CD4-positive, alpha-beta T cell (primary cell): Measurements from ENCODE around the gene EVI5. TPM values are rescaled to one million over a fixed set of nuclear protein-coding genes. Genes with fewer than 3 reads are reported as not detected.

Experiments used
- ATAC-seq: fragments of 200-7000 bp; cut with Tn5 transposase; one replicate; pipeline ENCODE4 v1.10.0; 2022; ENCODE audit warnings: mild to moderate bottlenecking; ENCODE audit not compliant: poor library complexity
- CTCF ChIA-PET: fragments of 350-600 bp; sonication (Branson Sonifier 250); formaldehyde crosslinking; loops from one replicate; lab custom pipeline; 2021; ENCODE audit warnings: antibody characterized with exemption, inconsistent platforms; lab: Charles Lee
- POLR2A ChIA-PET: fragments of 350-600 bp; sonication (Branson Sonifier 250); formaldehyde crosslinking; loops from one replicate; lab custom pipeline; 2021; ENCODE audit warnings: antibody characterized with exemption, inconsistent platforms; lab: Charles Lee
- DNase-seq, 14 experiments: peaks; one replicate each; pipeline ENCODE4 v3.0.0-alpha.2; 2013 to 2020; ENCODE audit warnings: mixed read lengths in 2 of 14
- H3K27ac ChIP-seq, 2 donors: one replicate each; pipeline versions ENCODE4 v1.5.1 to v1.7.0; 2013; ENCODE audit warnings: low read length in 2 of 2, low read depth in 1 of 2, mild to moderate bottlenecking in 1 of 2
- H3K27me3 ChIP-seq, 2 experiments: 1 replicate in 1 of 2; 2 replicates in 1 of 2; pipeline versions ENCODE4 v1.6.1 to v1.7.0; 2013; ENCODE audit warnings: low read length in 2 of 2, control low read depth in 1 of 2, mild to moderate bottlenecking in 1 of 2, moderate library complexity in 1 of 2; ENCODE audit not compliant: insufficient read depth in 2 of 2, control insufficient read depth in 1 of 2
- H3K36me3 ChIP-seq: one replicate; pipeline ENCODE4 v1.6.1; 2013; ENCODE audit warnings: low read length, control low read depth; ENCODE audit not compliant: insufficient read depth
- H3K4me1 ChIP-seq: one replicate; pipeline ENCODE4 v1.6.1; 2013; ENCODE audit warnings: low read length, control low read depth; ENCODE audit not compliant: insufficient read depth
- H3K4me3 ChIP-seq: one replicate; pipeline ENCODE4 v1.5.1; 2013; ENCODE audit warnings: mild to moderate bottlenecking, low read length, moderate library complexity
- H3K9me3 ChIP-seq, 2 experiments: 1 replicate in 1 of 2; 2 replicates in 1 of 2; pipeline versions ENCODE4 v1.6.1 to v1.7.0; 2013; ENCODE audit warnings: low read length in 2 of 2, mild to moderate bottlenecking in 2 of 2, control low read depth in 1 of 2, moderate library complexity in 1 of 2; ENCODE audit not compliant: control insufficient read depth in 1 of 2, insufficient read depth in 1 of 2
- H3K27ac Mint-ChIP-seq: one replicate; pipeline ENCODE4 v1.8.0; 2020; ENCODE audit warnings: mixed read lengths
- H3K27me3 Mint-ChIP-seq: one replicate; pipeline ENCODE4 v1.8.0; 2021; ENCODE audit warnings: mixed read lengths
- H3K36me3 Mint-ChIP-seq: one replicate; pipeline ENCODE4 v1.8.0; 2021; ENCODE audit warnings: low read depth, mixed read lengths
- H3K4me1 Mint-ChIP-seq: one replicate; pipeline ENCODE4 v1.8.0; 2021; ENCODE audit warnings: low read depth, mixed read lengths
- H3K4me3 Mint-ChIP-seq: one replicate; pipeline ENCODE4 v1.8.0; 2020; ENCODE audit warnings: mild to moderate bottlenecking, mixed read lengths
- H3K9me3 Mint-ChIP-seq: one replicate; pipeline ENCODE4 v1.8.0; 2020; ENCODE audit warnings: mixed read lengths
- CTCF ChIP-seq: fragments of 200-600 bp; IDR thresholded peaks from one replicate; pipeline ENCODE4 v1.8.0; 2022; ENCODE audit warnings: antibody characterized with exemption, mild to moderate bottlenecking
- intact Hi-C, 2 experiments: fragments of 100-400 bp; cut with DNase I in 1 of 2; cut with micrococcal nuclease in 1 of 2; formaldehyde crosslinking; loops; one replicate each; pipeline versions ENCODE4 v1.15.1 to v1.9.0; 2023 to 2025; cut with DNase I, micrococcal nuclease
- total RNA-seq, 174 experiments: library from RNA in 2 of 174; stranded (reverse) in 2 of 174; gene quantifications; one replicate each; pipeline ENCODE4 v1.2.3 and lab custom pipeline; 2021 to 2026

Gene EVI5
- total RNA-seq, 2 experiments from 2014 or later = 1.8 to 2.0 TPM

- H3K27ac Mint-ChIP-seq = no peak overlapping the region
- intact Hi-C loops = no loop called here
- peaks cover 10% of the 10 kb centered on the region for H3K27me3 Mint-ChIP-seq
- no peak overlapping the region for H3K4me3 ChIP-seq
- no peaks in the 10 kb centered on the region for H3K27me3 ChIP-seq
- H3K4me3 Mint-ChIP-seq = no peak overlapping the region
- POLR2A ChIA-PET = interaction anchor here (1.0 kb wide), 1 partner anchor 15 kb away, joined by 5 read pairs; the partner anchor contains the start of gene RPL5
- H3K36me3 ChIP-seq = no peaks in the 10 kb centered on the region
- no peaks in the 10 kb centered on the region for H3K9me3 ChIP-seq
- no peaks in the 10 kb centered on the region for H3K36me3 Mint-ChIP-seq
- CTCF ChIA-PET = no interaction called here
- H3K9me3 Mint-ChIP-seq = no peaks in the 10 kb centered on the region
- DNase-seq = no peak
- ATAC-seq = no peak
- H3K27ac ChIP-seq = no peak overlapping the region
- no peak for TF ChIP-seq CTCF
- H3K4me1 ChIP-seq = no peaks in the 10 kb centered on the region
- no peaks in the 10 kb centered on the region for H3K4me1 Mint-ChIP-seq
Measured at GRCh38 chr1:92816732-92817131, 31.8 kb upstream of the EVI5 start.

GRCh38 chr1:92808381-92808780 is 23.5 kb upstream of the EVI5 start:
- CTCF ChIA-PET = no interaction called here
- H3K4me3 Mint-ChIP-seq = no peak overlapping the region

GRCh38 chr1:92805216-92805615 is 20.3 kb upstream of the EVI5 start:
- no peaks in the 10 kb centered on the region for H3K9me3 ChIP-seq
- Mint-ChIP-seq H3K27me3 (peaks cover 5% of the 10 kb centered on the region), H3K4me1 (no peaks in the 10 kb centered on the region), H3K4me3 (no peak overlapping the region), H3K9me3 (no peaks in the 10 kb centered on the region), H3K36me3 (no peaks in the 10 kb centered on the region), H3K27ac (no peak overlapping the region)
- ChIA-PET CTCF (no interaction called here), POLR2A (no interaction called here)
- H3K36me3 ChIP-seq = no peaks in the 10 kb centered on the region
- no peak overlapping the region for H3K4me3 ChIP-seq
- no peak for ATAC-seq
- no peak for TF ChIP-seq CTCF
- no peaks in the 10 kb centered on the region for H3K4me1 ChIP-seq
- no peak overlapping the region for H3K27ac ChIP-seq
- intact Hi-C loops = no loop called here
- DNase-seq = no peak
- H3K27me3 ChIP-seq = no peaks in the 10 kb centered on the region

More at GRCh38 chr1:92808381-92808780, 23.5 kb upstream of the EVI5 start:
- H3K4me3 ChIP-seq = no peak overlapping the region
- no peaks in the 10 kb centered on the region for H3K36me3 ChIP-seq
- no peaks in the 10 kb centered on the region for H3K9me3 Mint-ChIP-seq
- no peaks in the 10 kb centered on the region for H3K9me3 ChIP-seq
- H3K27me3 Mint-ChIP-seq = peaks cover 10% of the 10 kb centered on the region
- POLR2A ChIA-PET = no interaction called here
- H3K36me3 Mint-ChIP-seq = no peaks in the 10 kb centered on the region
- H3K4me1 Mint-ChIP-seq = no peaks in the 10 kb centered on the region
- no peak overlapping the region for H3K27ac ChIP-seq
- ATAC-seq = no peak
- no peak for DNase-seq
- intact Hi-C loops = no loop called here
- no peak overlapping the region for H3K27ac Mint-ChIP-seq
- no peaks in the 10 kb centered on the region for H3K27me3 ChIP-seq
- no peak for TF ChIP-seq CTCF
- H3K4me1 ChIP-seq = no peaks in the 10 kb centered on the region
